H9 (cell line): ENCODE measurements around the gene SNX22. TPM values are rescaled to one million over a fixed set of nuclear protein-coding genes. Genes with fewer than 3 reads are reported as not detected.

Experiments
- DNase-seq: peaks from one replicate; pipeline ENCODE4 v3.0.0-alpha.2; 2017
- H2AFZ ChIP-seq: one replicate; pipeline ENCODE4 v1.6.1; 2013; ENCODE audit warnings: mild to moderate bottlenecking, low read length, control low read depth, moderate library complexity
- H2AK5ac ChIP-seq: 2 replicates; pipeline ENCODE4 v1.6.1; 2013; ENCODE audit warnings: low read length, control low read depth, mixed read lengths; ENCODE audit not compliant: insufficient read length
- H2BK120ac ChIP-seq: one replicate; pipeline ENCODE4 v1.6.1; 2013; ENCODE audit warnings: low read depth, mild to moderate bottlenecking, low read length, control low read depth, inconsistent platforms; ENCODE audit not compliant: poor library complexity, severe bottlenecking
- H2BK12ac ChIP-seq: 2 replicates; pipeline ENCODE4 v1.6.1; 2013; ENCODE audit warnings: low read length, control low read depth, mixed read lengths, low read depth; ENCODE audit not compliant: insufficient read length
- H2BK15ac ChIP-seq: 2 replicates; pipeline ENCODE4 v1.6.1; 2013; ENCODE audit warnings: low read depth, low read length, control low read depth
- H2BK20ac ChIP-seq: one replicate; pipeline ENCODE4 v1.6.1; 2013; ENCODE audit warnings: low read depth, mild to moderate bottlenecking, low read length, control low read depth, inconsistent platforms; ENCODE audit not compliant: poor library complexity, severe bottlenecking
- H2BK5ac ChIP-seq: 2 replicates; pipeline ENCODE4 v1.6.1; 2013; ENCODE audit warnings: low read length, control low read depth, mixed read lengths; ENCODE audit not compliant: insufficient read length
- H3K14ac ChIP-seq: 2 replicates; pipeline ENCODE4 v1.6.1; 2013; ENCODE audit warnings: low read length, control low read depth; ENCODE audit not compliant: insufficient read depth
- H3K18ac ChIP-seq: 2 replicates; pipeline ENCODE4 v1.6.1; 2013; ENCODE audit warnings: low read depth, mild to moderate bottlenecking, mixed read lengths, low read length, control low read depth; ENCODE audit not compliant: insufficient read length
- H3K23ac ChIP-seq: 2 replicates; pipeline ENCODE4 v1.6.1; 2013; ENCODE audit warnings: low read length, control low read depth, mixed read lengths, low read depth; ENCODE audit not compliant: insufficient read length
- H3K23me2 ChIP-seq: 2 replicates; pipeline ENCODE4 v1.6.1; 2013; ENCODE audit warnings: low read depth, mild to moderate bottlenecking, mixed read lengths, low read length, control low read depth; ENCODE audit not compliant: insufficient read length, poor library complexity, severe bottlenecking
- H3K27ac ChIP-seq: 2 replicates; pipeline ENCODE4 v1.5.1; 2013; ENCODE audit warnings: low read length, control low read depth, mixed read lengths, low read depth; ENCODE audit not compliant: insufficient read length
- H3K27me3 ChIP-seq: 2 replicates; pipeline ENCODE4 v1.6.1; 2013; ENCODE audit warnings: low read length, control low read depth, inconsistent platforms; ENCODE audit not compliant: insufficient read depth
- H3K4ac ChIP-seq: 2 replicates; pipeline ENCODE4 v1.6.1; 2013; ENCODE audit warnings: low read depth, mild to moderate bottlenecking, control low read depth, inconsistent platforms, low read length, moderate library complexity
- H3K4me1 ChIP-seq: 2 replicates; pipeline ENCODE4 v1.6.1; 2013; ENCODE audit warnings: low read length, control low read depth, inconsistent platforms; ENCODE audit not compliant: insufficient read depth
- H3K4me2 ChIP-seq: 2 replicates; pipeline ENCODE4 v1.6.1; 2013; ENCODE audit warnings: low read length, control low read depth, mixed read lengths; ENCODE audit not compliant: insufficient read length, insufficient read depth
- H3K56ac ChIP-seq: 2 replicates; pipeline ENCODE4 v1.6.1; 2013; ENCODE audit warnings: low read depth, mild to moderate bottlenecking, mixed read lengths, low read length, control low read depth; ENCODE audit not compliant: insufficient read length
- H3K79me1 ChIP-seq: 2 replicates; pipeline ENCODE4 v1.6.1; 2013; ENCODE audit warnings: low read depth, mild to moderate bottlenecking, moderate library complexity, low read length, control low read depth, inconsistent platforms; ENCODE audit not compliant: insufficient read depth, poor library complexity, severe bottlenecking
- H3K79me2 ChIP-seq: 2 replicates; pipeline ENCODE4 v1.6.1; 2013; ENCODE audit warnings: low read length, control low read depth, inconsistent platforms; ENCODE audit not compliant: insufficient read depth
- H3K9ac ChIP-seq: 2 replicates; pipeline ENCODE4 v1.6.1; 2013; ENCODE audit warnings: low read length, control low read depth, mixed read lengths; ENCODE audit not compliant: insufficient read length; ENCODE audit errors: extremely low read depth
- H3K9me3 ChIP-seq: one replicate; pipeline ENCODE4 v1.6.1; 2013; ENCODE audit warnings: low read depth, low read length, inconsistent platforms; ENCODE audit not compliant: control insufficient read depth
- H3T11ph ChIP-seq: one replicate; pipeline ENCODE4 v1.6.1; 2013; ENCODE audit warnings: mild to moderate bottlenecking, low read length, control low read depth, inconsistent platforms
- H4K20me1 ChIP-seq: one replicate; pipeline ENCODE4 v1.6.1; 2013; ENCODE audit not compliant: control insufficient read depth, insufficient read length, insufficient read depth
- H4K5ac ChIP-seq: 2 replicates; pipeline ENCODE4 v1.6.1; 2013; ENCODE audit warnings: low read depth, mild to moderate bottlenecking, mixed read lengths, low read length, control low read depth; ENCODE audit not compliant: insufficient read length
- H4K8ac ChIP-seq: replicated peaks from 2 replicates; pipeline ENCODE4 v1.6.1; 2013; ENCODE audit warnings: low read length, control low read depth, mixed read lengths, low read depth; ENCODE audit not compliant: insufficient read length
- H4K91ac ChIP-seq: 2 replicates; pipeline ENCODE4 v1.6.1; 2013; ENCODE audit warnings: low read depth, mild to moderate bottlenecking, moderate library complexity, mixed read lengths, low read length, control low read depth; ENCODE audit not compliant: insufficient read length
- H3K27ac Mint-ChIP-seq, 3 experiments: 2 replicates in 2 of 3; 3 replicates in 1 of 3; pipeline ENCODE4 v1.8.0; 2020 to 2021; ENCODE audit warnings: mixed read lengths in 3 of 3, mild to moderate bottlenecking in 1 of 3, moderate library complexity in 1 of 3
- H3K27me3 Mint-ChIP-seq: 2 replicates; pipeline ENCODE4 v1.8.0; 2021; ENCODE audit warnings: low read depth, mild to moderate bottlenecking, moderate library complexity, mixed read lengths
- H3K36me3 Mint-ChIP-seq, 3 experiments: 2 replicates in 2 of 3; 3 replicates in 1 of 3; pipeline ENCODE4 v1.8.0; 2020 to 2021; ENCODE audit warnings: low read depth in 3 of 3, mixed read lengths in 3 of 3; ENCODE audit not compliant: insufficient read depth in 1 of 3
- H3K4me1 Mint-ChIP-seq, 2 experiments: 2 replicates each; pipeline ENCODE4 v1.8.0; 2020; ENCODE audit warnings: mixed read lengths in 2 of 2
- H3K4me3 Mint-ChIP-seq, 2 experiments: 2 replicates in 1 of 2; 3 replicates in 1 of 2; pipeline ENCODE4 v1.8.0; 2020 to 2021; ENCODE audit warnings: mild to moderate bottlenecking in 2 of 2, mixed read lengths in 2 of 2, moderate library complexity in 1 of 2
- H3K9me3 Mint-ChIP-seq, 2 experiments: 2 replicates in 1 of 2; 3 replicates in 1 of 2; pipeline ENCODE4 v1.8.0; 2020; ENCODE audit warnings: mild to moderate bottlenecking in 2 of 2, mixed read lengths in 2 of 2, moderate library complexity in 1 of 2
- WGBS: extraction: QIAGEN DNeasy Blood & Tissue Kit; methylation state at CpG from one replicate; pipeline ENCODE4 v1.1.7; 2013; ENCODE audit warnings: missing lambda C conversion rate, low lambda C conversion rate, mixed read lengths; ENCODE audit not compliant: insufficient read length; ENCODE audit errors: extremely low coverage; 5-methylcytosine and 5-hydroxymethylcytosine counted together
- total RNA-seq: library from RNA; stranded (reverse); gene quantifications from 2 replicates; pipeline ENCODE4 v1.2.1, GENCODE V29; 2021
- TF ChIP-seq, protein P1 (sequence below): fragments of 200-600 bp; sonication (generic); conservative IDR thresholded peaks from 3 replicates; pipeline ENCODE4 v1.8.0; 2021; ENCODE audit warnings: antibody characterized with exemption, mild to moderate bottlenecking

SNX22 gene
- total RNA-seq, 1 experiment from 2014 or later, result 4.8 TPM

GRCh38 chr15:64134345-64134829, 17.1 kb upstream of the SNX22 start:
- Histone ChIP-seq H2AK5ac (no peak overlapping the region), H3K9me3 (no peaks in the 10 kb centered on the region), H3K56ac (no peak overlapping the region), H2BK20ac (no peak overlapping the region), H3K14ac (no peak overlapping the region), H3K27ac (no peak overlapping the region), H3K23ac (no peak overlapping the region), H3K27me3 (no peaks in the 10 kb centered on the region), H3K79me1 (no peaks in the 10 kb centered on the region), H3K4me2 (no peak overlapping the region), H4K8ac (no peak overlapping the region), H3T11ph (no peak overlapping the region), H3K23me2 (no peaks in the 10 kb centered on the region), H3K9ac (no peak overlapping the region), H2BK12ac (no peak overlapping the region), H2BK5ac (no peak overlapping the region), H2AFZ (no peak overlapping the region), H4K91ac (no peak overlapping the region), H2BK120ac (no peak overlapping the region), H4K5ac (no peak overlapping the region), H4K20me1 (no peaks in the 10 kb centered on the region), H3K18ac (no peak overlapping the region), H3K79me2 (no peaks in the 10 kb centered on the region), H3K4ac (no peak overlapping the region), H2BK15ac (no peak overlapping the region), H3K4me1 (no peaks in the 10 kb centered on the region)
- Mint-ChIP-seq H3K4me1 (0 out of 4 replicates have a peak, but pooled peaks cover 0 to 7% of the 10 kb centered on the region in 2 experiments), H3K4me3 (no peak overlapping the region), H3K27ac (no peak overlapping the region), H3K27me3 (no peaks in the 10 kb centered on the region), H3K36me3 (peaks cover 15 to 68% (median 61%) of the 10 kb centered on the region in 3 experiments; a peak in 6 of 7 replicates), H3K9me3 (no peaks in the 10 kb centered on the region)
- TF ChIP-seq, protein P1, sequence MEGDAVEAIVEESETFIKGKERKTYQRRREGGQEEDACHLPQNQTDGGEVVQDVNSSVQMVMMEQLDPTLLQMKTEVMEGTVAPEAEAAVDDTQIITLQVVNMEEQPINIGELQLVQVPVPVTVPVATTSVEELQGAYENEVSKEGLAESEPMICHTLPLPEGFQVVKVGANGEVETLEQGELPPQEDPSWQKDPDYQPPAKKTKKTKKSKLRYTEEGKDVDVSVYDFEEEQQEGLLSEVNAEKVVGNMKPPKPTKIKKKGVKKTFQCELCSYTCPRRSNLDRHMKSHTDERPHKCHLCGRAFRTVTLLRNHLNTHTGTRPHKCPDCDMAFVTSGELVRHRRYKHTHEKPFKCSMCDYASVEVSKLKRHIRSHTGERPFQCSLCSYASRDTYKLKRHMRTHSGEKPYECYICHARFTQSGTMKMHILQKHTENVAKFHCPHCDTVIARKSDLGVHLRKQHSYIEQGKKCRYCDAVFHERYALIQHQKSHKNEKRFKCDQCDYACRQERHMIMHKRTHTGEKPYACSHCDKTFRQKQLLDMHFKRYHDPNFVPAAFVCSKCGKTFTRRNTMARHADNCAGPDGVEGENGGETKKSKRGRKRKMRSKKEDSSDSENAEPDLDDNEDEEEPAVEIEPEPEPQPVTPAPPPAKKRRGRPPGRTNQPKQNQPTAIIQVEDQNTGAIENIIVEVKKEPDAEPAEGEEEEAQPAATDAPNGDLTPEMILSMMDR, result no peak
- DNase-seq, result no peak
- WGBS, result no CpG with 5 or more reads among the region's 9 CpGs
